T-helper 1 cell treated with Interleukin-12 subunit alpha and Interleukin-12 subunit beta and Interleukin-4 antibody, amounts not matched to agents 30 μg/mL and 1 μg/mL, for 36 hours (primary cell): Measurements from ENCODE around the gene EMC1.

Experiments used
- H3K27ac Mint-ChIP-seq: one replicate; pipeline ENCODE4 v1.8.0; 2021; ENCODE audit warnings: mild to moderate bottlenecking, mixed read lengths
- H3K27me3 Mint-ChIP-seq: one replicate; pipeline ENCODE4 v1.8.0; 2021; ENCODE audit warnings: low read depth, mixed read lengths
- H3K36me3 Mint-ChIP-seq: one replicate; pipeline ENCODE4 v1.8.0; 2021; ENCODE audit warnings: low read depth, mixed read lengths
- H3K4me1 Mint-ChIP-seq: one replicate; pipeline ENCODE4 v1.8.0; 2021; ENCODE audit warnings: low read depth, mixed read lengths
- H3K4me3 Mint-ChIP-seq: one replicate; pipeline ENCODE4 v1.8.0; 2021; ENCODE audit warnings: mild to moderate bottlenecking, moderate library complexity, mixed read lengths
- H3K9me3 Mint-ChIP-seq: one replicate; pipeline ENCODE4 v1.8.0; 2021; ENCODE audit warnings: mixed read lengths

EMC1 gene

DNA sequence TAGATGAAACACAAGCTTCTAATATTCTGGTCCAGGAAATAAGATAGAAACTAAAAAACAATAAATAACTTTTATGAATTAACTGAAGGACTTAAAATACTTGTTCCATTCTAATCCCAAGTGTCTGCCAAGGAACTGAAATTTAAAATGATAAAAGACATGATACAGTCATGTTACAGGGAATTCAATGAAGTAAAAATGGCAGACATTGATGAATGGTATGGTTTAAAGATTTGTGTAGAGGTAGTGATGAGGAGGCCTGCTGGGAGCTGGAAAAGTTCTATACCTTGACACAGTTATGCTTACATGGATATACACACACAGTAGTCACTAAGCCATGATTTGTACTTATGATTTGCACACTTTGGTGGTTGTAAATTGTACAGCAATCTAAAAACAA lies 39.2 kb downstream of the EMC1 start:
- Mint-ChIP-seq H3K9me3 (no peaks in the 10 kb centered on the region), H3K4me1 (peaks cover 44% of the 10 kb centered on the region), H3K4me3 (peak overlapping the region; percentile 17), H3K27ac (peak overlapping the region; percentile 57), H3K36me3 (peaks cover 15% of the 10 kb centered on the region), H3K27me3 (no peaks in the 10 kb centered on the region)

DNA sequence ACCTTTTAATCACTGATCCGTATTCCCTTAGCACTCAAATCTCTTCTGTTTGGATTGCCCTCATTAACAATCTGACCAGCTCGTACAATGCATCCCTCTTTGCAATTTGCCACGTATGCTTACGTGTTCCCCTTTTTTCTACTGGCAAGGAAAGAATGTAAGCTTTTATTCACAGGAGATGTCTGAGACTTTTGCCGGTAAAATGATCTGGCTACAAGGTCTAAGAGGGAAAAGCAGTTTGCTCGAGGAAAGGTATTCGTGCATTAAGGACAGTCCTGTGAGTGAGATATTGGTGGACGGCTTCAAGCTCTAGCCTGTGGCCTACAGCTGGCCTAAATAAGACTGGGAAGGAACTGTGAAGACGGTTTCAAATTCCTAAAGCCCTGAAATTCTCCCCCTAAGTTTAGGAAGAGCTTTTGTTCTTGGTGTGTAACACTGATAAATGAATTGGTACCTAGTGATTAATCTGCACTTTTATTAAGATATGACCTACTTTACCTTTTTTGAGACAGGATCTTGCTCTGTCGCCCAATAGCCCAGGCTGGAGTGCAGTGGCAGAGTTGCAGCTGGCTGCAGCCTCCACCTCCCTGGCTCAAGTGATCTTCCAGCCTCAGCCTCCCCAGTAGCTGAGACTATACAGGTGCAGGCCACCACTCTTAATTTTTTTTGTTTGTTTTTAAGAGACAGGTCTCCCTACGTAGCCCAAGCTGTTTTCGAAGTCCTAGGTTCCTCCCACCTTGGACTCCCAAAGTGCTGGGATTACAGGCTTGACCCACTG lies 40.4 kb downstream of the EMC1 start:
- H3K9me3 Mint-ChIP-seq: no peaks in the 10 kb centered on the region
- H3K4me1 Mint-ChIP-seq: peaks cover 50% of the 10 kb centered on the region
- no peaks in the 10 kb centered on the region for H3K27me3 Mint-ChIP-seq
- H3K36me3 Mint-ChIP-seq: peaks cover 19% of the 10 kb centered on the region
- peak overlapping the region; percentile 86 for H3K4me3 Mint-ChIP-seq
- peak overlapping the region; percentile 91 for H3K27ac Mint-ChIP-seq

DNA sequence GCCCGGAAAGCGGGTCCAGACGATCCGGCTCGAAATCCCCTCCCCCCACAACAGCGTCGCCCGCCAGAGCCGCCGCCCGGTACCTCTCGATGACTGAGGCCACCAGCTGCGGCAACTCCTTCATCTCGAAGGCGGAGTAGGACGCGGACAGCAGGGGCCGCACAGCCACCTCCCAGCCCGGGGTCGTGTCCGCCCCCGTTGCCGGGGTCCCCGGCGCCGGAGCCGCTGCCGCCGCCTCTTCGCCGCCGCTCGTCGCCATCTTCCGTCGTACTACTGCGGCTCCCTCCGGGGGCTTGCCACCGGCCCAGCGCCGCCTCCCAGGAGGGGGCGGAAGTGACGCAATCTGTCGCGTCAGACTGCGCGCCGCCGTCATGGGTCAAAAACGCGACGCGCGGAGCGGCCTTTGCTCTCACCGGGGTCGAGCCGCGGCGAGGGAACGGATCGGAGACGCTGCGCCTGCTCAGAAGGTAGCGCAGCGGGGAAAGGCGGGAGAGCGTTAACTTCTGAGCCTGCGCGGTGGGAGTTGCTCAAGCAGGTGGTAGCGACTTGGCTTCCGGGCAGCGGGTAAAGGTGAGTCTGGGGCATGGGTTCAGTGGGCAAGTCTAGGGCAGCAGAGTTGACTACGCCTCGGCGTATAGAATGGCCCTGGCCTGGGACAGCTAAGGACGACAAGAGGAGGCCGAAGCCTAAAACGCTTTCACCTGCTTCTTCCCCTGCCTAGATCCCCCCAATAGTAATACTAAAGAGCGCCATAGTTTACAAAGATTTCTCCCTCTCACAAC lies 41.1 kb downstream of the EMC1 start, which contains the start of gene UBR4:
TSS of gene UBR4 (minus strand) at position 277 of the 782 bp plus-strand sequence. CDS start at position 259, 18 bp downstream.
- Mint-ChIP-seq H3K4me1 (peaks cover 55% of the 10 kb centered on the region), H3K27ac (peak within 1 kb of the TSS; percentile 96), H3K9me3 (no peaks in the 10 kb centered on the region), H3K4me3 (peak within 1 kb of the TSS; percentile 86), H3K36me3 (peaks cover 19% of the 10 kb centered on the region), H3K27me3 (no peaks in the 10 kb centered on the region)

DNA sequence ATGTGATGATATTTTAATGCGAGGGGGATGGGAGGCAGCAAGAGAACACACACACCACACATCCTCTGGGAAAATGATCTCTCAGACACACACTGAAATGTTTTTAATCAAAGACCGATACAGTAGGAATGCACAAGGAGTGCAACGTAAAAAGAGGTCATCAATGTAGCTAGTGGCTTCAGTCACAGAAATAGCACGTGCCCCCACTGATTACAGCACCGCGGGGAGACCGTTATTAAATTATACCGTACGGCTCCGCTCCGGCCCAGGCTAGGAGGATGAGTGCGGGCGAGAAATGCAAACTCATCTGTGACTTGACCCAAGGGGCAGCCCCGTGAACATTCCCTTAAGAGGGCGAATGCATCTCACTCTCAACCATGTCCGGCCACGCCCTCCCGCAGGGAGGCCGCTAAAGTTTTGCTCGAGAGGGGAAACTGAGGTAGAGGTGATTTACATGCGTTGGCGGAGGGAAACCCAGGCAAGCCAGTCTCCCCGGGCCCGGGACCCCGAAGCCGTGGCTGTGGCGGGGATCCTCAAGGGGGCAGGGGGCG lies 41.8 kb downstream of the EMC1 start:
- Mint-ChIP-seq H3K4me1 (peaks cover 58% of the 10 kb centered on the region), H3K27me3 (no peaks in the 10 kb centered on the region), H3K9me3 (no peaks in the 10 kb centered on the region), H3K36me3 (peaks cover 19% of the 10 kb centered on the region), H3K27ac (peak overlapping the region; percentile 96), H3K4me3 (peak overlapping the region; percentile 86)

DNA sequence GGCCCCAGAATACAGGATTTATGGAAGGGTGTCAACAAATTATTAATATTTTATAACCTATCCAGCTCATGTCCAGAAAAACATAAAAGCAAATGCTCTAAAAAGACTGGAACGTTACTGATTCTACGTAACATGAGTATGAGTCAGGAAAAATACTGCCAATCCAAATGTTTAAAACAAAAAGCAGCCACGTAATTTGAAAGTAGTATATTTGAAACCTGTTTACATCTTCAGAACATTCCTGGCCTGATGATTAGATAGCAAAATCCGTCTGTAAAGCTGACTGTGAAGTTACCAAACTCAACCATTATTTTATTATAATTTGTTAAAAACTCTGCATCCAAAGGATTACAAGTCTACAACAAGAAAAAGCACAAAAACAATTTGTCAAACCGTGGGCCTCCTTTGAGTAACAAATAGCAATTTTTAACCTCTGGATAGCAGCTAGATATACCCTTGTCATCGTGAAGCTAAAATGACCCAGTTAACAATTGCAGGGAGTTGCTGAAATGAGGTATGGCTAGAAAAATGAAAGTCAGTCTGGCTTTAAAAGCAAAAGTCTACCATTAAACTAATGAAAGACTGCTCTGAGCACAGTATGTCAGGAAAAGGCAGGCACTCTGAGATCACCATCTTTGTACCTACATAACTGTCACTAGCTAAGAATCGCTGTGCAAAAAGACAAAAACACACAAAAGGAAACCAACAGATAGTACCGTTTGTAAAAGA lies 42.5 kb downstream of the EMC1 start:
- H3K36me3 Mint-ChIP-seq: peaks cover 17% of the 10 kb centered on the region
- no peaks in the 10 kb centered on the region for H3K9me3 Mint-ChIP-seq
- H3K4me1 Mint-ChIP-seq: peaks cover 56% of the 10 kb centered on the region
- H3K27me3 Mint-ChIP-seq: no peaks in the 10 kb centered on the region
- H3K27ac Mint-ChIP-seq: peak overlapping the region; percentile 96
- peak overlapping the region; percentile 86 for H3K4me3 Mint-ChIP-seq

DNA sequence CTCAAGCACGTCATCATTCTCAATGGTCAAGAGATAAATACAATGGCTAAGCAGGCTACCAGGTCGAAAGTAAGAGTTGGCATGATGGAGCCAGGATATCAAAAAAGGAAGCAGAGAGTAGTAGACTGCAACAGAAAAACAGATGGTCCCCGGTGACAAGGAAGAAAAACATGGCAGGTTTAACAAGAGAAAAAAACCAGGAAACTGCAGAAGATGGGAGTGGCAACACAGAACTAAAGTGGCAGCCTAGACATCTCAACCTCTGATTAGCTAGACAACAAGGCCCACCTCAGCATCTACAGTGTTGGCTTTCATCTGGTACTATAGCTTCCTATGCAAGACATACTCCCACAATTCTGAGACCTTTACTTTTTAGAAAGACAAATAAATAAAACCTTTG lies 44.4 kb downstream of the EMC1 start:
- H3K36me3 Mint-ChIP-seq: peaks cover 10% of the 10 kb centered on the region
- no peaks in the 10 kb centered on the region for H3K9me3 Mint-ChIP-seq
- no peak overlapping the region for H3K27ac Mint-ChIP-seq
- H3K4me3 Mint-ChIP-seq: peak overlapping the region; percentile 33
- H3K27me3 Mint-ChIP-seq: no peaks in the 10 kb centered on the region
- peaks cover 52% of the 10 kb centered on the region for H3K4me1 Mint-ChIP-seq

DNA sequence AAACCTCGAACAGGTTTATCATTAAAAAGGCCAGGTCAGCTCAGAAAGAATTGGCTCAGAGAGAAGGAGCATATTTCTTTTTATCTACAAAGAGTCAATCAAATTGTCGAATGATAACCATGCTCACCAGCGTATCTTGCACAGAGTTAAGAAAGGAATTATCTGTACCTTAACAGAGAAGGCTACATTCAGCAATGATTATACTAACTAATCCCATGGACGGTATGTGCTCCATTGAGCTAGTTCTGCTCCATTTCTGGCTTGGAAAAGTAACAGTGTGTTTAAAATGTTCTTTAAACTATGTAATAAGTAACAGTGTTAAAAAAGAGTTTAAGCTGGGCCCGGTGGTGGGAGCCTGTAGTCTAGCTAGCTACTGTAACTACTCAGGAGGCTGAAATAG lies 45.5 kb downstream of the EMC1 start:
- H3K4me3 Mint-ChIP-seq: no peak overlapping the region
- no peak overlapping the region for H3K27ac Mint-ChIP-seq
- no peaks in the 10 kb centered on the region for H3K9me3 Mint-ChIP-seq
- H3K27me3 Mint-ChIP-seq: no peaks in the 10 kb centered on the region
- peaks cover 10% of the 10 kb centered on the region for H3K36me3 Mint-ChIP-seq
- H3K4me1 Mint-ChIP-seq: peaks cover 45% of the 10 kb centered on the region

DNA sequence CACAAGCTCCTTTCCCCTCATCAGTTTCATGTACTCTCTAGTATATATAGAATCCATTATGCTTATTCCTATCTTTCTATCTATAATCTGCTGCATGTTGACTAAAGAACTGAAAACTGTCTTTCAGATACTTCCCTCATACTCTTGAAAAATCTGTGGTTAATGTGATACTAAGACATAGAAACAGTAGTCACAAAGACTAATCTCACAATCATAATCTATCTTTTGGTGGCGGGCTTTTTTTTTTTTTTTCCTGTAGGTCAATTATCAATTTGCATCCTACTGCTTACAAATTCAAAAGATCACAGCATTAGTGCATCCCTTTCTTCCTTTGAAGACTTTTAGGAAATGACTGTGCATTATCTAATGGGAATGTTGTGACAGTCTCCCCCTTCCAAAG lies 45.9 kb downstream of the EMC1 start:
- Mint-ChIP-seq H3K36me3 (peaks cover 10% of the 10 kb centered on the region), H3K27ac (no peak overlapping the region), H3K4me3 (no peak overlapping the region), H3K4me1 (peaks cover 42% of the 10 kb centered on the region), H3K27me3 (no peaks in the 10 kb centered on the region), H3K9me3 (no peaks in the 10 kb centered on the region)

DNA sequence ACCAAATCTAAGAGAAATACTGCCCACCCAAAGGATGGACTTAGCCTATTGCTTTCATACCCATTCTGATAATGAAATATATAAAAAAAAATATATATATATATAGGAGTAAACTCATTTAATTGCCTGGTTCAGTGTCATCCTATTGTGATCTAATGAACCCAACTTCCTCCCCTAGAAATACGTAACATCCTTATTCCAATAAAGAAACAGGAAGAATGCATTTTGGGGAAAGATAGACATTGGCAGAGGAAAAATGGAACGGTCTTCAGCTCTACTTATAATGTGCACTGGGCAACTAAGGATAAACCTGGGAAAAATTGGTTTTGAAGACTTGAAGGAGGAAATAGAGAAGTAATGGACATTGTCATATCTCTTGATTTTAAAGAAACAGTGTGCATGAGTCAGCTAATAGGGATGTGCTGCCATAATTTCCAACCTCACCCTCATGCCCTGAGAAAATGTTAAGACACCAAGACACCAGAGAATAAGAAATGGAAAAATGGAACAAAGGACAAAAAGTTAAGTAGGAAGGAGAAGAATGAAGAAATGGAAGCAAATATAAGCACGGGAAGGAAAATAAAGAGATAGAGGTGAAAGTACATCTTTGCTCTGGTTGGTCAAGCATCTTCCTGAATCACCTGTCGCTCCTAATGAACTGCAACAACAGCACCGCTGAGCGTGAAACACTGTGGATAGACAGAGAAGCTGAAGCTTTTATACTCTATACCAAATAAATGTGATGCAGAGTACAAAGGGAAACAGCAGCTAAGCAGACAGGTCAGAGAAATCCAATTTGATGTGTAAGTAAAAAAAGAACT lies 46.7 kb downstream of the EMC1 start:
- Mint-ChIP-seq H3K4me3 (no peak overlapping the region), H3K27me3 (no peaks in the 10 kb centered on the region), H3K36me3 (peaks cover 9% of the 10 kb centered on the region), H3K9me3 (no peaks in the 10 kb centered on the region), H3K27ac (no peak overlapping the region), H3K4me1 (peaks cover 42% of the 10 kb centered on the region)

DNA sequence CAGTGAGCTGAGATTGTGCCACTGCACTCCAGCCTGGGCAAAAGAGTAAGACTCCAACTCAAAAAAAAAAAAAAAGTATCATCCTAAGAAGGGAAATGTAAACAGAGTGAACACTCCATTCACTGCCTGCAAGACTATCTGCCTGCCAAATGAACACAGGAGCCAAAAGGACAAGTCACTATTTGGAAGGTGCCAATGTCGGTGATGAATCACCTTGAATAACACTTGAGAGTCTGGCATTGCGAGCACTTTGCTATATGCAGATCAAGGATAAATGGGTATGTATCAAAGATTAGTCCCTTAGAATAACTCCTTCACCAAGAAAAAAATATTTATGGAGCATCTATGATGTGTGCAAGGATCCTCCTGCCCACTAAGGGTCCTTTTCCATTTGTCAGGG lies 47.9 kb downstream of the EMC1 start:
- Mint-ChIP-seq H3K36me3 (peaks cover 14% of the 10 kb centered on the region), H3K9me3 (no peaks in the 10 kb centered on the region), H3K4me3 (no peak overlapping the region), H3K27me3 (no peaks in the 10 kb centered on the region), H3K4me1 (peaks cover 34% of the 10 kb centered on the region), H3K27ac (no peak overlapping the region)

DNA sequence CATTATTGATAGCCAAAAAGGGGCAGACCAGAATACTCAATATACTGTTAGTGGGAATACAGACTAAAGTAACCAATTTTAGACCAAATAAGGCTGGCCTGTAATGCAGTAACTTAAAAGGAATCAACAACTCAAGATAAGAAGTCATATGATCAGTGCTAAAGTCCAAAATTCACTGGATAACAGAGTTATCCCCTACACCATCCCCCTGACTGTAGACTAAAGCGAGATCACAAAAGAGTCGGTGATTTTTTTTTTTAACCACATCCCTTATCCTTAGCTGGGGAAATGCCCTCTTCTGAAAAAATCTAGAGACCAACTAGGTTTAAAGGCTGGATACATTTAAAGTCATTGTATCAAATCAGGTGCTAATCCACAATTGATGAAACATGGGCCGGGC lies 48.9 kb downstream of the EMC1 start:
- H3K9me3 Mint-ChIP-seq: no peaks in the 10 kb centered on the region
- H3K27me3 Mint-ChIP-seq: no peaks in the 10 kb centered on the region
- peak overlapping the region; percentile 1 for H3K4me3 Mint-ChIP-seq
- H3K36me3 Mint-ChIP-seq: peaks cover 17% of the 10 kb centered on the region
- peak overlapping the region; percentile 42 for H3K27ac Mint-ChIP-seq
- peaks cover 29% of the 10 kb centered on the region for H3K4me1 Mint-ChIP-seq

DNA sequence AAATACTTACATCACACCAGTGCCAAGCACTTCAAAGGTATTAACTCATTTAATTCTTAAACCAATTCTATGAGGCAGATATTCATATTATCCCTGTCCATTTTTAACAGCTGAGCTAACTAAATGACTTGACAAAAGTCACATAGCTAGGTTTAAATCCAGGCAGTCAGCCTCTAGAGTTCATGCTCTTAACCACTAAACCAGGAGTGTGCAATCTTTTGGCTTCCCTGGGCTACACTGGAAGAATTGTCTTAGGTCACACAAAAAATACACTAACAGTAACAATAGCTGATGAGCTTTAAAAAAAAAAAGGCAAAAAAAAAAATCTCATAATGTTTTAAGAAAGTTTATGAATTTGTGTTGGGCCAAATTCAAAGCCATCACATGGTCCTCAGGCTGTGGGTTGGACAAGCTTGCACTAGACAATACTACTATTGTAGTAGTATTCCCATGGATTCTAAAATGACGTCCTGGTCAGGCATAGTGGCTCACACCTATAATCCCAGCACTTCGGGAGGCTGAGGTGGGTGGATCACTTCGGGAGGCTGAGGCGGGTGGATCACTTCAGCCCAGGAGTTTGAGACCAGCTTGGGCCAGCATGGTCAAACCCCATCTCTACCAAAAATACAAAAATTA lies 51.2 kb downstream of the EMC1 start:
- no peak overlapping the region for H3K4me3 Mint-ChIP-seq
- H3K27ac Mint-ChIP-seq: no peak overlapping the region
- no peaks in the 10 kb centered on the region for H3K9me3 Mint-ChIP-seq
- no peaks in the 10 kb centered on the region for H3K27me3 Mint-ChIP-seq
- peaks cover 31% of the 10 kb centered on the region for H3K36me3 Mint-ChIP-seq
- peaks cover 15% of the 10 kb centered on the region for H3K4me1 Mint-ChIP-seq

DNA sequence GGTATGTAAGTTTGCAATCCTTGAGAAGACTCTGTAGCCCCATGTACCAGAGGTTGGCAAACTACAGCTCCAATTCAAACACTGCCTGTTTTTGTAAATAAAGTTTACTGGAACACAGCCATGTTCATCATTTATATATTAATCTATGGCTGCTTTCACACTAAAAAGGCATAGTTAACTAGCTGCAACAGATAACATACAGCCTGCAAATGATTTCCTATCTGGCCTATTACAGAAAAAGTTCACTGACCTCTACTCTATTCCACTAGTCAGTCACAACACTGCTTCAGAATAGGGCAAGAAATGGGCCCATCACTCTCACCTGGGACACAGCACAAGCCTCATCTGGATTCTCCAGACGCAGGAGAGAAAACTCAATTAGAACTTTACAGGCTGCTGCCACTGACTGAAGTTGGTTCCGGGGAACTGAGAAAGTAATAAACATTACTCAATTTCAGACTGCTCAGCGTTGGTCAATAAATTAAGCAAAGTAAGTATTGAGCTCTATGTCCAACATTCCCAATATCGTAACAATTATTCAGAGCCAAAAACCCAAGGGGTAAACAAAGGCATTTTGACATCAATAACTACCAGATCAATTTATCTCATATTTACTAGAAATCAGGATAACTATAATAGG lies 51.9 kb downstream of the EMC1 start:
- H3K4me3 Mint-ChIP-seq: no peak overlapping the region
- H3K27me3 Mint-ChIP-seq: no peaks in the 10 kb centered on the region
- peaks cover 11% of the 10 kb centered on the region for H3K4me1 Mint-ChIP-seq
- H3K9me3 Mint-ChIP-seq: no peaks in the 10 kb centered on the region
- peaks cover 31% of the 10 kb centered on the region for H3K36me3 Mint-ChIP-seq
- no peak overlapping the region for H3K27ac Mint-ChIP-seq
